NCI-H2196 (cell line): ENCODE results near the gene KCNE2.

ENCODE experiments used
- DNase-seq: peaks from one replicate; lab custom pipeline; 2025; ENCODE audit not compliant: unreplicated experiment; lab: John Stamatoyannopoulos, UW

KCNE2 gene

GRCh38 chr21:34363733-34364132, at the start of gene KCNE2:
Gene KCNE2 (plus strand): TSS chr21:34364006. CDS start chr21:34370479, 6,473 bp downstream.
- DNase-seq: no peak

- DNase-seq: no peak
These were observed 44.2 kb upstream of the KCNE2 start for GRCh38 chr21:34319585-34319984.

- DNase-seq: no peak
These were observed 43.8 kb upstream of the KCNE2 start for GRCh38 chr21:34320011-34320410.

- DNase-seq: no peak
These were observed 33.8 kb upstream of the KCNE2 start for GRCh38 chr21:34330055-34330454.

GRCh38 chr21:34331726-34332125, 32.1 kb upstream of the KCNE2 start:
- no peak for DNase-seq

GRCh38 chr21:34332347-34332746, 31.5 kb upstream of the KCNE2 start:
- no peak for DNase-seq

GRCh38 chr21:34333121-34333739, 30.6 kb upstream of the KCNE2 start:
- DNase-seq: no peak

GRCh38 chr21:34335316-34335715, 28.5 kb upstream of the KCNE2 start:
- DNase-seq: no peak

- no peak for DNase-seq
These were observed 27.6 kb upstream of the KCNE2 start for GRCh38 chr21:34336245-34336644.

- peak; percentile 10 for DNase-seq
These were observed 26.9 kb upstream of the KCNE2 start for GRCh38 chr21:34336756-34337391.

GRCh38 chr21:34337741-34338140, 26.1 kb upstream of the KCNE2 start:
- no peak for DNase-seq

- no peak for DNase-seq
These were observed 25.6 kb upstream of the KCNE2 start for GRCh38 chr21:34338226-34338625.

GRCh38 chr21:34340061-34340460, 23.7 kb upstream of the KCNE2 start:
- DNase-seq: no peak

- DNase-seq: no peak
These were observed 21.3 kb upstream of the KCNE2 start for GRCh38 chr21:34342476-34342875.

- DNase-seq: no peak
These were observed 20.5 kb upstream of the KCNE2 start for GRCh38 chr21:34343347-34343746.

GRCh38 chr21:34343838-34344381, 19.9 kb upstream of the KCNE2 start:
- DNase-seq: no peak

- no peak for DNase-seq
These were observed 19.2 kb upstream of the KCNE2 start for GRCh38 chr21:34344584-34344983.

GRCh38 chr21:34345091-34345871, 18.5 kb upstream of the KCNE2 start:
- no peak for DNase-seq

GRCh38 chr21:34345892-34346291, 17.9 kb upstream of the KCNE2 start:
- no peak for DNase-seq

- no peak for DNase-seq
These were observed 14.8 kb upstream of the KCNE2 start for GRCh38 chr21:34348890-34349519.

- DNase-seq: peak; percentile 63
These were observed 12.0 kb upstream of the KCNE2 start for GRCh38 chr21:34351786-34352241.
